Measurements from ENCODE around the gene LRRC49. TPM values are rescaled to one million over a fixed set of nuclear protein-coding genes. Genes with fewer than 3 reads are reported as not detected.
A peak's percentile ranks its signal among the peaks of the same experiment; 100 is the strongest.
"Not testable (repeated sequence)": the region's sequence is repeated elsewhere in the genome, so short reads cannot be mapped to it uniquely, and the experiment has no call there.

Gene LRRC49
- total RNA-seq, 1 donor from 2014 or later, result 2.7 TPM

- no peak for ATAC-seq
Observed at GRCh38 chr15:70869346-70869745, 23.3 kb upstream of the LRRC49 start.

- no peak for ATAC-seq
Observed at GRCh38 chr15:70870051-70870450, 22.6 kb upstream of the LRRC49 start.

GRCh38 chr15:70871490-70871889 is 21.1 kb upstream of the LRRC49 start:
- ATAC-seq, result not testable (repeated sequence)

- no peak for ATAC-seq
Observed at GRCh38 chr15:70873232-70874054, 19.2 kb upstream of the LRRC49 start.

- ATAC-seq, result no peak
Observed at GRCh38 chr15:70875001-70875782, 17.4 kb upstream of the LRRC49 start.

GRCh38 chr15:70876011-70876410 is 16.6 kb upstream of the LRRC49 start:
- ATAC-seq, result no peak

GRCh38 chr15:70876683-70877082 is 15.9 kb upstream of the LRRC49 start:
- ATAC-seq, result no peak

GRCh38 chr15:70879401-70879800 is 13.2 kb upstream of the LRRC49 start:
- no peak for ATAC-seq

GRCh38 chr15:70880781-70881180 is 11.8 kb upstream of the LRRC49 start:
- no peak for ATAC-seq

GRCh38 chr15:70882361-70882760 is 10.3 kb upstream of the LRRC49 start:
- no peak for ATAC-seq

- ATAC-seq, result peak; percentile 44
Observed at GRCh38 chr15:70892912-70893560, 410 bp downstream of the LRRC49 start.

- ATAC-seq, result peak; percentile 89
Observed at GRCh38 chr15:70902107-70902506, 9.5 kb downstream of the LRRC49 start.

- no peak for ATAC-seq
Observed at GRCh38 chr15:70906842-70907241, 14.2 kb downstream of the LRRC49 start.

GRCh38 chr15:70907784-70908471 is 15.3 kb downstream of the LRRC49 start:
- no peak for ATAC-seq

GRCh38 chr15:70910958-70911357 is 18.3 kb downstream of the LRRC49 start:
- ATAC-seq, result no peak

GRCh38 chr15:70912187-70912586 is 19.6 kb downstream of the LRRC49 start:
- peak; percentile 63 for ATAC-seq

- no peak for ATAC-seq
Observed at GRCh38 chr15:70916531-70916930, 23.9 kb downstream of the LRRC49 start.

- no peak for ATAC-seq
Observed at GRCh38 chr15:70917955-70918354, 25.3 kb downstream of the LRRC49 start.

- ATAC-seq, result no peak
Observed at GRCh38 chr15:70920981-70921696, 28.5 kb downstream of the LRRC49 start.

- no peak for ATAC-seq
Observed at GRCh38 chr15:70922119-70922518, 29.5 kb downstream of the LRRC49 start.

- no peak for ATAC-seq
Observed at GRCh38 chr15:70923311-70924080, 30.9 kb downstream of the LRRC49 start.
